Measurements from ENCODE around the gene HCFC1. TPM values are rescaled to one million over a fixed set of nuclear protein-coding genes. Genes with fewer than 3 reads are reported as not detected.

HCFC1 gene
- total and polyA plus RNA-seq, 7 donors, result 15.1 to 50.1 (median 33.1) TPM

GRCh38 chrX:153897899-153898298 is 73.7 kb downstream of the HCFC1 start:
- no peaks in the 10 kb centered on the region for H3K9me3 ChIP-seq
- DNase-seq, result no peak
- H3K4me1 ChIP-seq, result no peaks in the 10 kb centered on the region
- no peak overlapping the region for H3K4me3 ChIP-seq
- TF ChIP-seq CTCF (IDR thresholded peaks at IDR 0.05), result no peak
- H3K36me3 ChIP-seq (ENCODE audit: insufficient read depth in 1 of 2, low read depth in 1 of 2), result no peaks in the 10 kb centered on the region
- peaks cover 0 to 18% (median 0%) of the 10 kb centered on the region in 3 donors for H3K27me3 ChIP-seq (ENCODE audit: insufficient read depth in 3 of 3, low read length in 2 of 3)
- no peak overlapping the region for H3K27ac ChIP-seq
- intact Hi-C loops (cut with DNase I), result no loop called here
- ATAC-seq, result no peak

Other genes with a start within 250 kb of the HCFC1 start
- 10 to 100 TPM; 65.4 to 71.6 (median 66.0) TPM for gene BCAP31, start 247.4 kb downstream of the HCFC1 start, total RNA-seq
- gene BCAP31, start 247.4 kb downstream of the HCFC1 start, polyA plus RNA-seq, result 10 to 100 TPM; 63.7 to 97.3 (median 72.1) TPM
- 10 to 100 TPM; 16.0 to 27.1 (median 20.9) TPM for gene ABCD1, start 247.0 kb downstream of the HCFC1 start, total RNA-seq
- 10 to 100 TPM; 11.7 to 36.0 (median 15.8) TPM for gene ABCD1, start 247.0 kb downstream of the HCFC1 start, polyA plus RNA-seq
- gene PLXNB3, start 207.6 kb downstream of the HCFC1 start, total RNA-seq, result 1 to 10 TPM in 1 of 4 donors, under 1 TPM in 3; 0.27 to 1.5 (median 0.73) TPM
- under 1 TPM; 0.13 to 0.35 (median 0.31) TPM for gene PLXNB3, start 207.6 kb downstream of the HCFC1 start, polyA plus RNA-seq
- 100 to 1,000 TPM in 1 of 4 donors, 10 to 100 TPM in 3; 43.7 to 140 (median 61.4) TPM for gene SRPK3, start 190.8 kb downstream of the HCFC1 start, total RNA-seq
- 10 to 100 TPM; 14.5 to 37.4 (median 23.3) TPM for gene SRPK3, start 190.8 kb downstream of the HCFC1 start, polyA plus RNA-seq
- 10 to 100 TPM; 45.6 to 56.9 (median 51.8) TPM for gene IDH3G, start 177.4 kb downstream of the HCFC1 start, total RNA-seq
- 10 to 100 TPM; 25.0 to 54.2 (median 44.3) TPM for gene IDH3G, start 177.4 kb downstream of the HCFC1 start, polyA plus RNA-seq
- gene SSR4, start 177.2 kb downstream of the HCFC1 start, total RNA-seq, result 10 to 100 TPM; 57.2 to 86.6 (median 71.2) TPM
- gene SSR4, start 177.2 kb downstream of the HCFC1 start, polyA plus RNA-seq, result 100 to 1,000 TPM in 2 of 3 donors, 10 to 100 TPM in 1; 84.5 to 198 (median 107) TPM
- gene PDZD4, start 141.3 kb downstream of the HCFC1 start, total RNA-seq, result 1 to 10 TPM in 3 of 4 donors, under 1 TPM in 1; 0.50 to 2.1 (median 1.4) TPM
- gene PDZD4, start 141.3 kb downstream of the HCFC1 start, polyA plus RNA-seq, result 1 to 10 TPM in 1 of 3 donors, under 1 TPM in 2; 0.65 to 1.3 (median 0.79) TPM
- 1 to 10 TPM in 2 of 4 donors, under 1 TPM in 2; 0.22 to 1.5 (median 0.90) TPM for gene L1CAM, start 85.6 kb downstream of the HCFC1 start, total RNA-seq
- gene L1CAM, start 85.6 kb downstream of the HCFC1 start, polyA plus RNA-seq, result under 1 TPM; 0.36 to 0.46 (median 0.39) TPM
- gene AVPR2, start 67.1 kb downstream of the HCFC1 start, total RNA-seq, result 1 to 10 TPM; 1.3 to 4.8 (median 2.0) TPM
- 1 to 10 TPM; 1.4 to 3.2 (median 2.5) TPM for gene AVPR2, start 67.1 kb downstream of the HCFC1 start, polyA plus RNA-seq
- gene ARHGAP4, start 45.6 kb downstream of the HCFC1 start, total RNA-seq, result 1 to 10 TPM; 5.1 to 8.0 (median 6.4) TPM
- gene ARHGAP4, start 45.6 kb downstream of the HCFC1 start, polyA plus RNA-seq, result 1 to 10 TPM; 5.8 to 7.6 (median 6.8) TPM
- gene NAA10, start 36.8 kb downstream of the HCFC1 start, total RNA-seq, result 100 to 1,000 TPM; 105 to 166 (median 115) TPM
- gene NAA10, start 36.8 kb downstream of the HCFC1 start, polyA plus RNA-seq, result 100 to 1,000 TPM; 168 to 203 (median 193) TPM
- gene RENBP, start 27.2 kb downstream of the HCFC1 start, total RNA-seq, result 1 to 10 TPM; 2.9 to 4.4 (median 3.6) TPM
- gene RENBP, start 27.2 kb downstream of the HCFC1 start, polyA plus RNA-seq, result 1 to 10 TPM in 2 of 3 donors, under 1 TPM in 1; 0.97 to 1.9 (median 1.4) TPM
- gene TMEM187, start 936 bp upstream of the HCFC1 start, total RNA-seq, result 1 to 10 TPM; 3.2 to 7.8 (median 6.8) TPM
- gene TMEM187, start 936 bp upstream of the HCFC1 start, polyA plus RNA-seq, result 1 to 10 TPM; 2.2 to 6.7 (median 5.2) TPM
- gene IRAK1, start 48.1 kb upstream of the HCFC1 start, total RNA-seq, result 100 to 1,000 TPM in 2 of 4 donors, 10 to 100 TPM in 2; 56.1 to 158 (median 101) TPM
- 100 to 1,000 TPM; 127 to 368 (median 202) TPM for gene IRAK1, start 48.1 kb upstream of the HCFC1 start, polyA plus RNA-seq
- gene MECP2, start 125.9 kb upstream of the HCFC1 start, total RNA-seq, result 10 to 100 TPM; 27.6 to 46.9 (median 33.9) TPM
- 10 to 100 TPM; 33.5 to 54.4 (median 35.5) TPM for gene MECP2, start 125.9 kb upstream of the HCFC1 start, polyA plus RNA-seq
- gene OPN1LW, start 172.4 kb upstream of the HCFC1 start, total RNA-seq, result not detected
- gene OPN1LW, start 172.4 kb upstream of the HCFC1 start, polyA plus RNA-seq, result under 1 TPM in 1 of 3 donors, not detected in 2; 0.13 TPM
- not detected for gene OPN1MW, start 210.8 kb upstream of the HCFC1 start, total RNA-seq
- not detected for gene OPN1MW, start 210.8 kb upstream of the HCFC1 start, polyA plus RNA-seq
- not detected for gene OPN1MW2, start 247.9 kb upstream of the HCFC1 start, total RNA-seq
- gene OPN1MW2, start 247.9 kb upstream of the HCFC1 start, polyA plus RNA-seq, result not detected